ENCODE data around the gene SLC26A2.
A peak's percentile ranks its signal among the peaks of the same experiment; 100 is the strongest.

The SLC26A2 gene

DNA sequence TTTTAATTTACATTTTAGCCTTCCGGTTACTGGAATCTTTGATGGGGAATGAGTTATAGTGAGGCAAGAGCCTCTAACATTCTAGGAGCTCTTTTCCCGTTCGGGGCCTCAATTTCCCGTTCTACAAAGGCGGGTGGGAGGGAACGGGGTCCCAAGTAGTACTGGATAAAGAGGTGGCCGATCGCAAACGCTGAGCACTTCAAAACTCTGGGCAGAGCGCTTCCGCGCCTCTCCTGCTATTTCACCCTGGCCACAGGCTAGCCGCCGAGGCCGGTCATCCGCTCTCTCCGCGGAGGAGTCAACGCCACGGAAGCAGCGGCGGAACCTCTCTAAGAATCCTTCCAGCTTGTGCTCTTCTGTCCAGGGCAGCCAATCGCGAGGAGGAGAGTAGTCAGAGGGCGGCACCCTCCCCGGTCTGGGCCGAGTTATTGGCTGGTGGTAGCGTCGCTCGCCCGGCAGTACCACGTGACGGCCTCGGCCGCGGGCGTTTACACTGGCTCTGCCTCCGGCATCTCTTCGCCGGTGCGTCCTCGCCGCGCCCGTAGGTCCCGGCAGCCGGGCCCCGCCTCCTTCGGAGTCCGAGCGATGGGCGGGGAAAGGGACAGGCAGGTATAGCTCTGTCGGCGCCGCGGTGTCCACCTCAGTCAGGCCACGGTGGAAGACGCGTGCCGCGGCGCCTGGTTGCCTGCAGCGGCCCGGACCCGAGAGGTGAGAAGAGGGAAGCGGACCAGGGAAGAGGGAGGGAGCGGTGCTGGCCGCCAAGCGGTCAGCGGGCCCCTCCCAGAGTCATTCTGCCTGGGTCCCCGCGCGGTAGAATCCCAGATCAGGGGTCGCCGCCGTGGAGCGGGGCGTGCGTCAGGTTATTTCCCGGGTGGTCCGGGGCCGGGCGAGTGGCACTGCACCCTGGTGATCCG lies at the start of gene SLC26A2:
Gene SLC26A2 (plus strand): TSS at position 487 of the 914 bp plus-strand sequence. CDS start 16,895 bp downstream, outside the sequence.
- peak; percentile 97 for DNase-seq (ENCODE audit: low spot score)

DNA sequence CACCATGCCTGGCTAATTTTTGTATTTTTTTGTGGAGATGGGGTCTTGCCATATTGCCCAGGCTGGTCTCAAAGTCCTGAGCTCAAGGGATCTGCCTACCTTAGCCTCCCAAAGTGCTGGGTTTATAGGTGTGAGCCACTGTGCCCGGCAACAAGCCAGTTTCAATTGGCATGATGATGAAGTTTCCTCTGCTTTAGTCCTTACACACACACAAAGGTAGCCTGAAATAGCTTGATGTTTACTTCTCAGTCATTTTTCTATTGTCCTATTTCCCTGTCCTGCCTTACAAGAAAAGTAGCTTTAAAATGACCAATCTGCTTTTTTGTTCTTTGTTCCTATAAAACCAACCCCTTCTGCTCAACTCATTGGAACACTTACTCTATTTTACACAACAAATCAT lies 49.5 kb upstream of the SLC26A2 start:
- no peak for DNase-seq (ENCODE audit: low spot score)

DNA sequence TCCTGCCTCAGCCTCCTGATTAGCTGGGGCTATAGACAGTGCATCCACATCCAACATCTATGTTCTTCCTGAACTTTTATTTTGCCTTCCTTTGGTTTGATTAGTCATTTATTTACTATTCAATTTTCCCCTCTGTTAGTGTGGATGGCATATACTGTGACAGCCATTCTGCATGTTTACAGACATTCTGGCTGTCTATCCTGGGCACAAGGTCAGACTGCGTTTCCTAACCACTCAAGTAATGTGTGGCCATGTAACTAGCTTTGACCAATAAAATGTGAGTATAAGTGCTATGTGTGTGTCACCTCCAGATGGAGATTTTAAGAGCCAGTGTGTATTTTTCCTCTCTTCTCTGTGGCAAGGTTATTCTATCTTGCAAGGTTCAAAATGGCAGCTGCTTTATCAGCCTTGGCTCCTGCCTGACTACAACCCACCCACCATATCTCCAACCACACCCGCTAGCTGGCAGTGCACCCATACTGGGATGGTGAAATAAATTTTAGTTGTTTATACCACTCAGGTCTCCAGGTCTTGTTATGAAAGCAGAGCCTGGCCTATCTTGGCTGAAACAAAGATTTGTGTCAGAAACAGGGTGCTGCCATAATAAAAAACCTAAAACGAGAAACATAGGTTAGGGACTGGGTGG lies 48.2 kb upstream of the SLC26A2 start:
- no peak for DNase-seq (ENCODE audit: low spot score)

DNA sequence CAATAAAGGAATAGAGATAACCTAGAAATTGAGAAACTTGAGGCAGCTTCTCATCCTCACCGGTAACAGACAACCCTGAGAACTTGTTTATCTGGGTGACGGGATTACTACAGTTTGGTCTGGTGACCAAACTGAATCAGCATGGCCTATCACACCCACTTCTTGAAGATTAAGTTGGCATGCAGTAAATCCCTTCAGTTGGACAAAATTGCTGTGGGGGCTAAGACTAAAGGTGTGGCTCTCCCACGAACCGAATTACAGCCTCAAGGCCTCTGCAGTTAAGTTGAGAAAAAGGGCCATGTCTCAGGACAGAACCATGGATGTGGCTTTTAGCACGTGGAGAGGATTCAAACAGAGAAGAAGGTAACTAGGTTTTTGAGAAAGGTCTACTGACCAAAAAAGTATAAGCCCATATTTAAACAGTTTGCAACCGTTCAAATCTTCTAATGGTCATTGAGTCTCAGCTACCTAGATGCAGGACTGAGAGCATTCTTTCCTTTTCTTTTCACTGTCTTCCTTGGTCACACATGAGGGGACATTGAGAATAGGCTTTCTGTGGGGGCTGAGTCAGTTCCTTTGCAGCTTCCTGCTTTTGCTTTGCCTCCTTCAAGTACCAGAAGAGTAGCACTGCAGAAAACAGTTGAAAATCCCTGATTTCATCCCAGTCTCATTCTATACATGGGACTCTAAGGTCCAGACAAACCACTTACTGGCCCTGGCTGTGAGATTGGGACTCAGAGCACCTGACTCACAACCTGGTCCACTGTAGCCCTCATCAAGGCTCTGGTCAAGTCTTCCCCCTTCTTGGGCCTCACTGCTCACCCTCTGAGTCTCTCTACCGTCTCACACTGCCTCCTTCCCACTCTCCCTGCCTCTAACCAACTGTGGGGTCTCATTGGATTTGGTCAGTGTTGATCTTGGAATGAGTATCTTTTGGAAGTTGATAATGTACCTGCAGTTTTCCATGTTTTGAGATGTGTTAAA lies 46.8 kb upstream of the SLC26A2 start:
- DNase-seq (ENCODE audit: low spot score) = peak; percentile 52

- DNase-seq (ENCODE audit: low spot score) = no peak
Observed at GRCh38 chr5:149915392-149916260, 44.9 kb upstream of the SLC26A2 start.

- no peak for DNase-seq (ENCODE audit: low spot score)
Observed at GRCh38 chr5:149916334-149917072, 44.1 kb upstream of the SLC26A2 start.

- DNase-seq (ENCODE audit: low spot score) = no peak
Observed at GRCh38 chr5:149917073-149917676, 43.4 kb upstream of the SLC26A2 start.

DNA sequence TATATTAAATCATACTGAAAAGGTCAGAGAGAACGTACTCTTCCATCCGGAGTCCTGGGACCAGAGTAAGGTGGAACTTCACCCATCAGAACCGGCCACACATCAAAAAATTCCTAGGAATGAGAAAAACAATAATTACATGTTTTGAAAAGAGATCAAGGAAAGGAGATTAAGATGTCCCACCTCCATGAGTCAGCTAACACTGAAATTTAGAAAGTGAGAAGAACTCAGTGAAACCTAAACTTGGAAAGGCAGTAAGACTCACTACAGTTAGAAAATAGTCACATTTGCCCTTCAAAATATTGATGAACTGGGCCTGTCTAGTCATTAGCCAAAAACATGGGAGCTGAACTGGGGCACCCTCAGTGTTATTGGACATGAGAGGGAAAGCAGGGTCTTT lies 39.0 kb upstream of the SLC26A2 start:
- no peak for DNase-seq (ENCODE audit: low spot score)

DNA sequence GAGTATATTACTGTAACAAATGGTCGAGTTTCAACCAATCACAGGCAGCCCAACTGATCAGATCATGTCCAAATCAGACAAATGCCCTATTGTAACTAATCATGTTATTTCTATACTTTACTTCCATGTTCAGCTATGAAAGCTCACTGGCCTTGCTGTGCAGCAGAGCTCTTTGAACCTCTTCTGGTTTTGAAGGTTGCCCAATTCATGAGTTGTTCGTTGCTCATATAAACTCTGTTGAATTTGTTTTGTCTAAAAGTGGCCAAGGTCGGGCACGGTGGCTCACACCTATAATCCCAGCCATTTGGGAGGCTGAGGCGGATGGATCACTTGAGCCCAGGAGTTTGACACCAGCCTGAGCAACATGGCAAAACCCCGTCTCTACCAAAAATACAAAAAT lies 37.6 kb upstream of the SLC26A2 start:
- DNase-seq (ENCODE audit: low spot score) = no peak

GRCh38 chr5:149924486-149924885 lies 36.1 kb upstream of the SLC26A2 start:
- no peak for DNase-seq (ENCODE audit: low spot score)

DNA sequence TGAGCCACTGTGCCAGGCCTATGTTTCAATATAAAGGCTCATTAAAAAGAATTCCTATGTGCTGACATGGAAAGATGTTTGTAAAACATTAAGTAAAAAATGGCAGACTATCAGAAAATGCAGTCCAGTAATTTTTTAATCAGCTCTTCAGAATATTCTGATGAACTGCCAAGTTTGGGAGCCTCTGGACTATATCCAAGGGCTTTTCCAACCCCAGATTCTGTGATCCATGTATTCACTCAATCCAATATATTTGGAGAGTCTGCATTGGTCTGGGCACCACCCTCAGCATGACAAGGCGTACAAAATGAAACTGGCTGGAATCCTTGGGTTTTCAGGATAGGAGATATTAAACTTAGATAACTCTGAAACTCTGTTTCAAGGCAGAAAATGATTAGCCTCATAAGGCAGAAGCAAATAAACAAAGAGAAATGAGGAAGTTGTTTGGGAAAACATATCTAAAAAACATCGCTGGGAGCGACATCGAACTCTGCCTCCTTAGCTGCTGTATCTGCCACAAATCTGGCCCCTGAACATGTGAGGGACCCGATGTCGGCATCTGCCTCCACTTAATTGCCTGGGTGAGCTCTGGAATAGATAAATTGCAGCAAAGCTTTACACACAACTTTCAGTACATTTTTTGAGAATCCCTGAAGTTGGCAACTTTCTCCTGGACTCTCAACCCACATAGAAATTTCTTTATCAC lies 30.4 kb upstream of the SLC26A2 start:
- no peak for DNase-seq (ENCODE audit: low spot score)

GRCh38 chr5:149930749-149931574 lies 29.6 kb upstream of the SLC26A2 start:
- DNase-seq (ENCODE audit: low spot score) = no peak

GRCh38 chr5:149931992-149932436 lies 28.5 kb upstream of the SLC26A2 start:
- DNase-seq (ENCODE audit: low spot score) = no peak

GRCh38 chr5:149932445-149933350 lies 27.9 kb upstream of the SLC26A2 start:
- no peak for DNase-seq (ENCODE audit: low spot score)

GRCh38 chr5:149935431-149935901 lies 25.1 kb upstream of the SLC26A2 start:
- no peak for DNase-seq (ENCODE audit: low spot score)

GRCh38 chr5:149936044-149936699 lies 24.4 kb upstream of the SLC26A2 start:
- DNase-seq (ENCODE audit: low spot score) = no peak

GRCh38 chr5:149936700-149937091 lies 23.9 kb upstream of the SLC26A2 start:
- no peak for DNase-seq (ENCODE audit: low spot score)

All from kidney capillary endothelial cell (primary cell).